ENCODE data around the gene RYR3.

Gene RYR3

GRCh38 chr15:33852570-33852969, 541.8 kb downstream of the RYR3 start:
- DNase-seq = no peak

DNA sequence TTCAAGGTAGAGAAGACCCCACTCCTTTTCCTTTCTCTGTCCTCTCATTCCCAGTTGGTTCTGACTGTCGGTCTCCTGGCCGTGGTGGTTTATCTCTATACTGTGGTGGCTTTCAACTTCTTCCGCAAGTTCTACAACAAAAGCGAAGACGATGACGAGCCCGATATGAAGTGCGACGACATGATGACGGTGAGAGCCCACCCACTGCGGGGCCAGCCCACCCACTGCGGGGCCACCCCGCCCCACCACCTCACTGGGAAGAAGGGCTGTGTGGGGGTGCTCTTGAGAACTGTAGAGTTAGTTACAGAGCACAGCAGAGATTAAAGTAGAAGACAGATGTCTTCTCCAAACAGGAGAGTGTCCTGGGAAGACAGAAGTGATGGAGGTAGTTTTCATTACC, 547.0 kb downstream of the RYR3 start:
- DNase-seq = no peak

- DNase-seq = no peak
These were observed 548.1 kb downstream of the RYR3 start for GRCh38 chr15:33858836-33859235.

DNA sequence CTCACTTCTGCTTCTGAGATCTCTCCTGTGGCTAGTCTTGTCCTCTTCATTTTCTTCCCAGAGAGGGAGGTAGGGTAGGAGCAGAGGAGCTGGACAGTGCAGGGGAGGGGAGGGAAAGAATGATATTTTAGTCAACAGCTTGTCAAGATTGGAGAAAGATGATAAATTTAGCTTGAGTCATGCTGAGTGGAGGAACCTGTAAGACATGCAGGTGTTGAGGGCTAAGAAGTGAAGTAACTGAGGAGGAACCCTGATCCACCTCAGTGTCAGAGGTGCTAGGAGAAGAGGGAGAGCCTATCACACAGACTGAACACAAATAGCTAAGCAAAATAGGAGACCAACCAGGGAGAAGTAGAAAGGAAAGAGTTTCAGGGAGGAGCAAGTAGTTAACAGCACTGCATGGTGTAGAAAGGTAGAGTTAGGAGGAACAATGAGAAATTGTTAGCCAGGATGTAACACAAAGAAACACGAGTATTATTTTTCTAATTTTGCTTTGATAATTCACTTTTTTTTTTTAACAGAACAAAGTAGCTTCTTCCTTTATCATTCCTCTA, 549.3 kb downstream of the RYR3 start:
- DNase-seq = no peak

- no peak for DNase-seq
These were observed 550.0 kb downstream of the RYR3 start for GRCh38 chr15:33860754-33861153.

DNA sequence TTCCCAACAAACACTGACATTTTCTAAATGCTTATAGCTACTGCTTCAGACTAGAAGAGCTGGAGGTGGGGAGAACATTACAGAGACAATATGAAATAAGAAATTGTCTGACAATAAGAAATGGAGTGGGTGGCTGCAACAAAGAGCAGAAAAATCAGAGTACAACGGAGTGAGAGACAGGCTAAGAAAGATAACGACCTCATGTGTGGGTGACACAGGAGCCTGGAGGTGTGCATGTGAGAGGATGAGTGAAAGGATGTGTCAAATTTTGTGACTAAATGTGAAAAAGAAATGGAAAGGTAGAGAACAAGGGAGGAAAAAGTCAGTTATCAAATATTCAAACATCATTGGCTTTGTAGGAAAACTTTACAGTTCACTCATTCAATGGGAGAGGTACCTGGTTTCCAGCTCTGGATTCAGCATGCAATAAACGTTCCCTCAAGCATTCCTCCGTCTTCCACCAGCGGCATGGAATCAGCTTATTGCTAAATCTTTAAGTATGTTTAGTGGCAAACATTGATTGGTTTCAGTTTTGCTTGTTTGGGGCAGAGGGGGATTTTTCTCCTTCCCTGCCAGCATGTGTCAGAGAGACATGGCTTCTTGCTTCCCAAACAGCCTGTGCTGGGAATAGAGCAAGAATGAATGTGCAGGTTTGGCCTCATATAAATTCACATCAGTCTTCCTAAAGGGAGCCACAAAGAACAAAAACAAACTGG, 553.8 kb downstream of the RYR3 start:
- no peak for DNase-seq

DNA sequence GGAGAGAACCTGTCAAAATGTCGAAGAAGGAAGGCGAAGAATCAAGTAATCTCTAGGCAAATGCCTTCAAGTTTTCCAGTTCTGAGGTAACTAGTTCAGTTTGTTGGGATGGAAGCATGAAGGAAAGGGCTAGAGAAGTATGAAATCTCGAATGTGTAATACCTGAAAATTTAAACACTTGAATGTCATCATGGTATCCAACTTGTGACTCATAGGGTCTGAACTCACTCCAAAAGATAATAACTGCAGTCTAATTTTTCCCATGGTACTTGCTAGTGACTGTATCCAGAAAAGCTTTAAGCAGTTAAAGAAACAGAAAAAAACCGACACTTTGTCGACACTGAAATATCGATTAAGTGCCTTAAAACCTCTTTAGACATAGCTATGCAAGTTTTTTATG, 554.6 kb downstream of the RYR3 start:
- DNase-seq = no peak

GRCh38 chr15:33866101-33866737, 555.5 kb downstream of the RYR3 start:
- no peak for DNase-seq

DNA sequence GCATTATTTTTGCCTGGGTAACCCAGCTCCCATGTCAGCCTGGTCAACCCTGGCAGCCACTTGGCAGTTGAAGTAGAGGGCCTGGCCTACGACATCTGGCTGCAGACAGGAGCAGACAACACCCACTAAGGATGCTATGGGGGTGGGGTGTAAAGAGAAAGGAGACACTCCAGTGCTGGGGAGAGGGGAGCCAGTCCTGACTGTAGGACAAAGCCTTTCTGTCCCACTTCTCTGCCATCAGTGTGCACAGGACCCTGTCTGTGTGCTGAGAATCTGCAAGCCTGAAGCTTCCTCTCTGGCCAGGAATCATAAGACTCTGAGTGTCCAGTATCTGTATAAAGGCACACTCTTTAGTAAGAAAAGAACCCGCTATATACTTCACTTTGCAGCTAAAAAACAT, 561.2 kb downstream of the RYR3 start:
- DNase-seq = no peak

DNA sequence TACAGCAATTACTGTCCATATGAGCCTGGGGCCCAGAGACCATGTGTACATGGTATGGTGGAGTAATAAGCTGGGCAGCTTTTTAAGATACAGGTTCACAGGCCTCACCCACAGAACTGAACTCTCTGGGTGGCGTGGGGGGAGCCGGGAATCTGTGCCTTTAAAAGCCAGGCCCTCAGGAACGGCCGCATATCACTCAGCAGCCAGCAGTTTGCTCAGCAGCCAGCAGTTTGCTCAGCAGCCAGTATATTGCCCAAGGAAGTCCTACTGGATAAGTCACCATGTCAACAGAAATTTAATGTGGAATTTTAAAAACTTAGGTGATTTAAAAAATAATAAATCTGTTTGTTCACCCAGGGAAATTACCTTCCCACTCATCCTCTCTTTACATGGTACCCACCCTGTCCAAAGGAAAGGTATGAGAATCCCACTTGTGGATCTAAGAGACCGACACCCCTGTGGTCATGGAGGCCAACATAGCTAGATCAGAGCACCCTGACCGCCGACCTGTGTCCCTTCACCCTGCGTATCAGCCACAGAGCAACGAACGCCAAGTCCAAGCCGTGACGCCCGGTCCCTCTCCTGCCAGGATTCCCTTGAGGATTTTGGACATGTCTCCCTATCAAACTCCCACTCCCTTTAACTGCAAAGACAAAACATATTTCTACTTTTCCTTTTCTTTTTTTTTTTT, 561.8 kb downstream of the RYR3 start:
- DNase-seq = no peak

GRCh38 chr15:33874156-33874555, 563.4 kb downstream of the RYR3 start:
- DNase-seq = no peak

GRCh38 chr15:33882921-33883320, 572.2 kb downstream of the RYR3 start:
- DNase-seq = no peak

DNA sequence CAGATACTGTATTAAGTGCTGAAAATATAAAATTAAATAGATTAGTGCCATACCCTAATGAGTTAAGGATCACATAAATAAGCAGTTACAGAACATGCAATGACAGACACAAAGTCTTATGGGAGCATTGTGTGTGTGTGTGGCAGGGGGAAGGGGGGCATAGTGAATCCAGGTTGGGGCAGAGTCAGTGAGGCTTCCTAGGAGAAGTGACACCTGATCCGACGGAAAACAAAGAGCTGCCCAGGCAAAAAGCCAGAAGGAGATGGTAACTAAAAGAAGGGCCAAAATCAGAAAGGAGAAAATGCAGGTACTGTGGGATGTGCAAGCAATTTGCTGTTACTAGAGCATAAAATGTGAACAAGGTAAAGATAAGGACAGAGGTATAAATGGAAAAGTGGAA, 577.4 kb downstream of the RYR3 start:
- no peak for DNase-seq

DNA sequence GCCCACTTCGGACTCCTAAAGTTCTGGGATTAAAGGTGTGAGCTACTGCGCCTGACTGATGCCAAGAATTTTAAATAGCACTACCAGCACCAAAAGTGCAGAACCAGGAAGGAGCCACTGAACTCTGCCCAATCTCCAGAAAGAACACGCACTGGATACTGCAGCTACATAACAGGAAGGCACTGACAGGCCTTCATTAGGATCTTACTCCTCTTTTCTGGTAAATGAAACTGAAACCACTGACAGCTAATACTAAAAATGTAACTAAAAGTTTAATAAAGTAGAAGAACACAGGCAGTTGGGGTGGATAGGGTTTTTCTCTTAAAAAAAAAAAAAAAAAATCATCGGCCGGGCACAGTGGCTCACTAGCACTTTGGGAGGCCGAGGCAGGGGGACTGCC, 583.4 kb downstream of the RYR3 start:
- no peak for DNase-seq

- DNase-seq = no peak
These were observed 591.3 kb downstream of the RYR3 start for GRCh38 chr15:33902043-33902442.

DNA sequence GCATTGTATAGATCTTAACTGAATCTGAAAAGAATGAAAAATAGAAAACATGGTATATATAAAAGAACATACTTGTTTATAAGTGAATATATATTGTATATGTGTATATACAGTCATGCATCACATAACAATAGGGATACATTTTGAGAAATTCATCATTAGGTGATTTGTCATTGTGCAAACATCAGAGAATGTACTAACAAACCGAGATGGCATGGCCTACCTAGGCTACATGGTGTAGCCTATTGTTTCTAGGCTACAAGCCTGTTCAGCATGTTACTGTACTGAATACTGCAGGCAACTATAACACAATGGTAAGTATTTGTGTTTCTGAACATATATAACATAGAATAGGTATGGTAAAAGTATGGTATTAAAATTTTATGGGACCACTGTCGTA, 592.9 kb downstream of the RYR3 start:
- no peak for DNase-seq

DNA sequence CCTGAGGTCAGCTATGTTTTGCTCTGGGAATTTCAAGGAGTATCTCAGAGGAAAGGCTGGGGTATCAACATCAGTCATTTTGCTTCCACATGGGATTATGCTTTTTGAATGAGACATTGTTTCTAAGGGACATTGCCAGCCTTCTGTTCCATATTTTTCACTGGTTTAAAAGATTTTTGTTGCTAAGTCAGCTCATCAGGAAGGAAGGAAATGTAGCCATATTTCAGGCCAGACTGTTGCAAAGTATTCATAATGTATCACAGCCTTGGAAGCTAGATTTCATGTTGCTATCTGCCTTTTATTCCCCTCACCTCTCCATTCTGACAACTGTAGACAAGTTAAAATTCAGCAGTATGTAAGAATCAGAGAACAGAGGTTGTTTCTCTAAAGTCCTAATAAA, 596.6 kb downstream of the RYR3 start:
- no peak for DNase-seq

DNA sequence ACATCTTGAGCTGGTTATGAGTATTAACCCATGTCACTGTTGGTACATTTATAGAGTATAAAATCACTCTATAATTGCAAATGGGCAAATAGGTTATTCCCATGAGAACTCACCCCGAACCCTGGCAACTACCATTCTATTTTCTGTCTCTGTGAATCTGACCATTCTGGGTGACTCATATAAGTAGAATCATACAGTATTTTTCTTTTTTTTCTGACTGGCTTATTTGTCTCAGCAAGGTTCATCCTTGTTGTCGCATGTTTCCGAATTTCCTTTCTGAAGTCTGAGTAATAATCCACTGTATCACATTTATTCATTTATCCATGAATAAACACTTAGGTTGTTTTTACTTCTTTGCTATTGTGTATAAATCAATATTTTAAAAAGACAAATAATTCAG, 597.6 kb downstream of the RYR3 start:
- DNase-seq = no peak

DNA sequence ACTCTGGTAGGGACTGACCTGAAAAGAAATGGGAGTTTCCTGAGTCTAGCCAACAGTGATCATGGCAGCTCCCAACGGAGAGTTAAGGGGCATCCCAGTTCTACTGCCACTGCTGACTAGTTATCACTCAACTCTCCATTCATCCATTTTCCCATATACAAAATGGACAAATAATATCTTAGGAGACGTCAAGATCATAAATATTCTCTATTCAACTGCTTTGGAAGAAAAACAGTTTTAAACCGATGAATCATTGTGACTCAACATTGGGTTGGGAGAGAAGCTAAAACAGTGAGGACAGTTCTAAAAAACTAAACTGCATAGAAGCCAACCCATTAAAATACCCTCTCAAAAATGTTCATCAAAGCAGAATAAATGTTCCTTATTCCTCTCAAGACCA, 600.0 kb downstream of the RYR3 start:
- no peak for DNase-seq

- DNase-seq = no peak
These were observed 601.6 kb downstream of the RYR3 start for GRCh38 chr15:33912326-33912725.

DNA sequence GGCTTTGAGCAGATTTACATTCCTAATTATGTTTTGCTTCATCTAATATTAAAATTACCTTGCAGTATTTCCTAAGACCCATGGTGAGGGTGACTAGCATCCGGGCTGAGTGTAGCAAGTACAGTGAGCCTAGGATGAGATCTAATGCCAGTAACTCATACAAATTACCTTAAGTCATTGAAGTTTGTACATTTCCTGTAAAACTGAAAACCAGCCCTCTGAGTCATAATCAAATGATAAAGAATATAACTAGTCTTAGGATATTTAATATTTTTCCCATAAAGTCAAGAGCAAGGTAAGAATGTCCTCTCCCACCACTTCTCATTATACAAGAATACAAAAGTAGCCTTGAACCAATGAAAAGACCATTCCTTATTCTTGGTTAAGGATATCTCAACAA, 602.7 kb downstream of the RYR3 start:
- DNase-seq = no peak
